GM18868 (cell line): ENCODE results near the gene EPHA5.

Experiments used
- ATAC-seq: cut with Tn5 transposase; IDR thresholded peaks from one replicate; pipeline ENCODE4 v1.9.1; 2021; ENCODE audit warnings: mild to moderate bottlenecking, moderate library complexity; ENCODE audit not compliant: unreplicated experiment

EPHA5 gene

DNA sequence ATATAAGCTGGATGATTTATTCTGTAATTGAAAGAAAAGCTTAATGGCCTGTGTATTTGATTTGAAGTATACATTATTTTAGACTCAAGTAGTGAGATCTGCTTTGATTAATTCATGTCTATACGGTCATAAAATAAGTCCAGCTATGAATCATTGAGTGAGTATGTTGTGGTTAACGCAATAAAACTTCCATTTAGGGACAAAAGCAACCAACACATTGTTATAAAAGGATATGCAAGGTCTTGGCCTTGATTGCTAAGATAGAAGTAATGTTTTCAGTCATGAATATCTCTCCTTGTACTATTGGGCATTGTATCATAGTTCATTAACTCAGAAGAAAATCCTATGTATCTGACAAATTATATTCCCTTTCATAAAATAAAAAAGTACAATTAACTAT, 162.1 kb downstream of the EPHA5 start:
- no peak for ATAC-seq

DNA sequence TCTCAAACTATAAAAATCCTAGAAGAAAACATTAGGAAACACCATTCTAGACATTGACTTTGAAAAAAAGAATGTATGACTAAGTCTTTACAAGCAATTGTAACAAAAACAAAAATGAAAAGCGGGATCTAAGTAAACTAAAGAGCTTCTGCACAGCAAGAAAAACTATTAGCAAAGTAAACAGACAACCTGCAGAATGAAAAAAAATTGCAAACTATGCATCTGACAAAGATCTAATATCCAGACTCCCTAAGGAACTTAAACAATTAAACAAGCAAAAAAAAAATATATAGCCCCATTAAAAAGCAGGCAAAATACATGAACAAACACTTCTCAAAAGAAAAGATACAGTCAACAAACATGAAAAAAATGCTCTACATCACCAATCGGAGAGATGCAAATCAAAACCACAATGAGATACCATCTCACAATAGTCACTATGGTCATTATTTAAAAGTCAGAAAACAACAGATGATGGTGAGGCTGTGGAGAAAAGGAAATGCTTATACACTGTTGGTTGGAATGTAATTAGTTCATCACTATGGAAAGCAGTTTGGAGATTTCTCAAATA, 168.1 kb downstream of the EPHA5 start:
- ATAC-seq: no peak

DNA sequence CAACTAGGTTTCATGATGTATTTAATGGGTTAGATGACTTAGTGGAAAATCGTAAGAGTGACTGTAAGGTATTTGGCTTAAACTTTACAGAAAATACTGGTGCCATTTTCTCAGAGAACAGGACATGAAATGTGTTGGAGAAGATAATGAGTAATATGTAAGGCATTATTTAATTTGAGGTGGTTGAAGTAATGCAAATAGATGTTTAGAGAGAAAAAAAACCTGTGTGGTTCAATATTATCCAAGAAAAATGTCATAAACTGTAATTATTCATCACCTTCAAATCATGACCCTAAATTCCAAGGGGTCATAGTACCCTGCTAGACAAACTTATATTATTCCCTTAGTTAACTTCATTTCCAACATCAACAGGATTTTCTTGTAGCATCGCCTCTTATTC, 171.7 kb downstream of the EPHA5 start:
- no peak for ATAC-seq

- no peak for ATAC-seq
Measured at GRCh38 chr4:65495439-65495838, 174.8 kb downstream of the EPHA5 start.

GRCh38 chr4:65482410-65482809, 187.9 kb downstream of the EPHA5 start:
- no peak for ATAC-seq

GRCh38 chr4:65472531-65472930, 197.8 kb downstream of the EPHA5 start:
- ATAC-seq: no peak

DNA sequence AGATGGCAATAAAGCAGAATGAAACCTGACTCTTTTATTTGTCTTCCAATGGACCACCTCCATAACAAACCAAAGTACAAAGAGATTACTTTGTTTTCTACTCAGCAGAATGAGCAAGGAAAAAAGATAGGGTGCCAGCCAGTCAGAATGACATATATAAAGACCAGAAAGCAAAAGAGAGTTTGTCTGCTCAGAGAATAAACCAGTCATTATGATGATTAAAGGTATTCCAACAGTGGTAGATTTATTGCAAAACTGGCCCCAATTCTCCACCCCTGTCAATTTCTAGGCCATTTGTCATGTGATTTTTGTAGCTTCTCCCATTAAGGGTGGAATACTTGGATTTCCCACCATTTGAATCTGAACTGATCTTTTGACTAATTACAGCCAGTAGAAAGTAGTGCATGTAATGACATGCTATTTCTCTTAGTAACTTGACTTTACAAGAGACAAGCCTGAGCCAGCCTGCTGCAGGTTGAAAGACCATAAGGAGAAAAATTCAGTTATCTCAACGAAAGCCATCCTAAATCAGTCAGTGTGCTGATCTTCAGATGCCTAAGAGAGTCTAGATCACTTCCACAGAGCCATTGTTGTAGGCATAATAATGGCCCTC, 203.1 kb downstream of the EPHA5 start:
- ATAC-seq: no peak

DNA sequence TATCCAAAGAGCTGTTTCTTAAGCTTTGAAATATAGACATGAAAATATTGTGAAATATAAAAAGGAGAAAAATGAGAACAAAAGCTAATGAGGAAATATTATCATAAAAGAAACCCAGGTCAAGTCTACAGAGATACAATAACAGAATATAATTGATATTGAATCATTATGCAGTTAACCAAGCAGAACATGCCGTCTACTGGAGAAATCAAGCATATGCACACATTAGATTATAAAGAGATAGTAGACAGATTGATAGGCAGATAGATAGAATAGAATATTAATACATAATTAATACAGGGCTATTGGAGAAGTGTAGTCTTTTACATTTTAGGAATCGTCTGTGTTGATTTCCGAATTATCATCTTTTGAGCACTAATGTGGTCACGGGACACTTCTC, 208.5 kb downstream of the EPHA5 start:
- no peak for ATAC-seq

GRCh38 chr4:65457011-65457410, 213.3 kb downstream of the EPHA5 start:
- no peak for ATAC-seq

DNA sequence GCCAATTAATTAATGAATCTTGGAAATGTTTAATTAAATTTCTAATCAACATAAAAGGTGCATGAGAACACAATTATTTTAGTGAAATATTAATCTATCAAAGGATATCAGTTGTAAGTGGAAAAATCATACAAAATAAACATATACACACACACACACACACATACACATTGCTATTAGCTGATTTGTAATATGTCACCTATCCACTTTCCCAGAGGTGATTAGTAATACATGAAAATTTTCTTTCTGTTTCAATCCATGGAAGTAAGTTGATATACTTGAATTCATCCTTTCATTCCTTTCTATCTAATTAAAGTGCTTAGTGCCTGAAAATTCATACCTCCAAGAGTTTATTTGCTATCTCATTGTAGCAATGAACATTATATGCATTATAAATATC, 213.7 kb downstream of the EPHA5 start:
- no peak for ATAC-seq

- no peak for ATAC-seq
Measured at GRCh38 chr4:65453398-65453797, 216.9 kb downstream of the EPHA5 start.

GRCh38 chr4:65450899-65451298, 219.4 kb downstream of the EPHA5 start:
- no peak for ATAC-seq

GRCh38 chr4:65437102-65437501, 233.2 kb downstream of the EPHA5 start:
- no peak for ATAC-seq

DNA sequence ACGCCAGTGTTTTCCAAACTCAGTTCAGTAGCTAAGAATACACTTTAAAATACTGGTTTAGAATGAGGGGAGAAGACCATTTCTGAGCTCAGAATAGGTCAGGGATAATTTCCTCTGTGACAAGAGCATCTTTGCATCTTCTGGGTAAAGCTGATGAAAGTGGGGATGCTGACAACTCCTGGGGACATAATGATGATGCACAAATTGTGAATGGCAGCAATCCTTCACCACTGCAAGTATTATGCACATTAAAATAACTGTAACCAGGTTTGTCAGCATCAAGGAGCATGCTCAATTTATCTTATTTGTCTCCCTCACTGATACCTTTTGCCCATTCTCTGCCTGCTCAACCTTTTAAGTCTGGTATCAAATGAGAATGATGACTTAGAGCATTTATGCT, 248.2 kb downstream of the EPHA5 start:
- no peak for ATAC-seq

DNA sequence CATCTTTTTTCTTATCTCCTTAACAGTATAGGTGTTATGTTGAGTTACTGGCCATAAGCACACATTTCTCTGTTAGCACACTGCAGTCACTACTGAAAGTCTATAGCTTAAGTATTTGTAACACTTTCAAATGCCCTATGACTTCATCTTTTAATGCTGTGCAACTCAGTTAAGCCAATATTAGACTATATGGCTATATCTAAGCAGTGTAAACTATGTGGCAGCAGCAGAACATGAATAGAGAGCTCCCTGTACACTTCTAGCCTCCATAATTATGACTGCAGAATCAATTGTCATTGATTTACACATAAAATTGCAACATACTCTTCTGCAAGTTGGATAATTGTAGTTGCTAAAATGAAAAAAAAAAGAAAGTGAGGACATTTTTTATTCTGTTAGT, 250.3 kb downstream of the EPHA5 start:
- ATAC-seq: no peak

GRCh38 chr4:65416891-65417290, 253.4 kb downstream of the EPHA5 start:
- ATAC-seq: no peak

DNA sequence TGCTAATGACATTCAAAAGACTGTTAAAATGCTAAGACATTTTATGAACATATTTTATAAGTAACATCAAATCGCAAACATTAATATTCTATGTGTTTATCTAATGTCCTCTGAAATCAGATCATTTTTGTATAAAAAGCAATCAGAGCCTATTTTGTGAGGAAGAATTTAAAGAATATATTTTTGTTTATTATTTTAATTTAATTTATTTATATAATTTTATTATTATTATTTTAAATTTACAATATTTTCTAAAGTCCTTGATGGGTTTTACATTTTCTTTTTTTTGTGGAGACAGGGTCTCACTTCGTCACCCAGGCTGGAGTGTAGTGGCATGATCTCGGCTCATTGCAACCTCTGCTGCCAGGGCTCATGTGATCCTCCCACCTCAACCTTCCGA, 262.8 kb downstream of the EPHA5 start:
- ATAC-seq: no peak

DNA sequence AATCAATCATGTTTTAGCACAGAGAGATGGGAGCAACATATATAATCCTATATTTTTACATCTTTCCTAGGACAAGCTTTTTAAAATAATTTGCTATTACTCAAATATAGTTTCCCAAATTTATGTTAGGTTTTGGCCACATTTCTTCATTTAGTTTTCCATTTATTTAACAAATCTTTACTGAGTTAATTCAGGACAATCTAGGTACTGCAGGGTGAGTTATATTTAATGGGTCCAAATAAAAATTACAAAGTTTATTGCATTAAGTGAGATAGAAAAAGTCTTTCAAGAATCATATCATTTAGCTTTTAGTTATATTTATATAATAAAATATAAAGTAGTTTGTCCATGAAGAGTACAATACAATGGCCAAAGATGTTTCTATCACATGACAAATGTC, 269.2 kb downstream of the EPHA5 start:
- ATAC-seq: no peak

DNA sequence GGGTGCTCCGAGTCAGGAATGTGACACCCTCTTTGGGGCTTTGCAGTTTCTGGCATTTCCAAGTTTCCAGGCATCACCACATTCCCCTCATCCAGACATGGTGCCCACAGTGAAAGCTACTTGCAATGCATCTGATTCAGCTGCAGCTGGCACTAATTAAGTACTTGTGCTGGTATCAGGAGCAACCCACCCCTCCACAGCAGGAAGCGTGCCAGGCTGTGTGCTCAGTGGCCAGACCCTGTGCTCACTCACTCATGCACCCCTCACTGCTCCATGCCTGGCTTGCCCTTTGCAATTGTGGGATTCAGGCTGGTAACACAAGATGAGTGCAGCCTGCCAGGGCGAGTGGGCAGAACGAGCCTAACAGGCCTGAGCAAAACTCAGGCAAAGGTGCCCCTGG, 271.2 kb downstream of the EPHA5 start:
- no peak for ATAC-seq

- ATAC-seq: peak; percentile 84
Measured at GRCh38 chr4:65393078-65393477, 277.2 kb downstream of the EPHA5 start.

- no peak for ATAC-seq
Measured at GRCh38 chr4:65392488-65392887, 277.8 kb downstream of the EPHA5 start.

DNA sequence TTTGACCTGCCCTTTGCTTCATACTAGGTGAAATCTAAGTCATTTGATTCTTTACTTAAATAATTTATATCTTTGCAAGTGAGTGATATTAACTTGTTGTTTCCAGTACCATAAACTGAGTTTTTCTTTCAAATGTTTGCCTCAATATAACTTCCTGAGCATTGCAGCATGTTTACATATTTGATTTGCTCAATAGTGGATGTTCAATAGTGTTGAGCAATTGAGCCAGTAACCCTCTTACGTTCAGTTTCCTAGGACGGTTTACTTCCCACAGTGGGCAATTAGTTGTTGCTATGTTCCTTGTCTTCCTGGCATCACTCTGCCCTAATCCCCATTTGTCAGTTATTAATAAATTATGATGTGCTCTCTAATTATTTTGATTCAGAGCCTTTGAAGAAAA, 278.5 kb downstream of the EPHA5 start:
- ATAC-seq: no peak

GRCh38 chr4:65391382-65391781, 278.9 kb downstream of the EPHA5 start:
- no peak for ATAC-seq
